Hindlimb muscle (tissue), 1 donor: ENCODE measurements around the gene SAP25. TPM values are rescaled to one million over a fixed set of nuclear protein-coding genes. Genes with fewer than 3 reads are reported as not detected.

Experiments
- DNase-seq: peaks from one replicate; pipeline ENCODE4 v3.0.0-alpha.2; 2013
- polyA plus RNA-seq: library from polyadenylated mRNA; unstranded; fragments of 120-200 nt; gene quantifications from one replicate; pipeline ENCODE4 v1.2.1, GENCODE V29; 2013; ENCODE audit not compliant: insufficient read length

Gene SAP25
- polyA plus RNA-seq, 1 donor: 3.5 TPM

DNA sequence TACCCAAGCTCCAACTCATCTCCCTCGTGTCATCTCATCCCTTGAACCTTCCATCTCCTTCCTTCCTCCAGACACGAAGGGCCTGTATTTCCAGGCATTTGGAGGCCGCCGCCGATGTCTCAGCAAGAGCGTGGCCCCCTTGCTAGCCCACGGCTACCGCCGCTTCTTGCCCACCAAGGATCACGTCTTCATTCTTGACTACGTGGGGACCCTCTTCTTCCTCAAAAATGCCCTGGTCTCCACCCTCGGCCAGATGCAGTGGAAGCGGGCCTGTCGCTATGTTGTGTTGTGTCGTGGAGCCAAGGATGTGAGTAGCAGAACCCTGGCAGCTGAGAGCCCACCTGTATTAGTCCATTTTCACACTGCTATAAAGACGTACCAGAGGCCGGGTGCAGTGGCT is 17.9 kb upstream of the SAP25 start:
- DNase-seq: no peak

DNA sequence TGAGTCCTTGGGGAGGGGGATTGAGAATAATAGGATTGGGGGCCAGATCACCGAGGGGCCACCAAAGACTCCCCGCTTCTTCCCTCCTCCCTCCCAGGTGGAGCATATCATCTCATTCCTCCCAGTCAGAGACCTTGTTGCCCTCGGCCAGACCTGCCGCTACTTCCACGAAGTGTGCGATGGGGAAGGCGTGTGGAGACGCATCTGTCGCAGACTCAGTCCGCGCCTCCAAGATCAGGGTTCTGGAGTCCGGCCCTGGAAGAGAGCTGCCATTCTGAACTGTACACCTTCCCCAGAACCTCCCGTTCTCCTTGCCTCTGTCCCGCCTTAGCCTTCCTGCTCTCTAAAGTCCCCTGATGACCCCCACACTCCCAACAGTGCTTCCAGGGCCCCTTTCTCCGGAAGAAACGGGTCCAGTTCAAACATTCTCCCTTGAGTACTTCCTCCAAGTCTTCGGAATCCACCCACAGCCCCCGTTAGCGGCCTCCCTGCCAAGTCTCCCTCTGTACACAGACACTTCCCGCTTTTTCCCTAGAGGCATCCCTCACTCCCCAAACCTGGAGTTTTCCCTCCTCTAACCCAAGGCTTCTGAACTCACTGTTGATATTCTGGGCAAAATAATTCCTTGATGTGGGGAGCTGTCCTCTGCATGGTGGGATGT is 16.5 kb upstream of the SAP25 start:
- no peak for DNase-seq

DNA sequence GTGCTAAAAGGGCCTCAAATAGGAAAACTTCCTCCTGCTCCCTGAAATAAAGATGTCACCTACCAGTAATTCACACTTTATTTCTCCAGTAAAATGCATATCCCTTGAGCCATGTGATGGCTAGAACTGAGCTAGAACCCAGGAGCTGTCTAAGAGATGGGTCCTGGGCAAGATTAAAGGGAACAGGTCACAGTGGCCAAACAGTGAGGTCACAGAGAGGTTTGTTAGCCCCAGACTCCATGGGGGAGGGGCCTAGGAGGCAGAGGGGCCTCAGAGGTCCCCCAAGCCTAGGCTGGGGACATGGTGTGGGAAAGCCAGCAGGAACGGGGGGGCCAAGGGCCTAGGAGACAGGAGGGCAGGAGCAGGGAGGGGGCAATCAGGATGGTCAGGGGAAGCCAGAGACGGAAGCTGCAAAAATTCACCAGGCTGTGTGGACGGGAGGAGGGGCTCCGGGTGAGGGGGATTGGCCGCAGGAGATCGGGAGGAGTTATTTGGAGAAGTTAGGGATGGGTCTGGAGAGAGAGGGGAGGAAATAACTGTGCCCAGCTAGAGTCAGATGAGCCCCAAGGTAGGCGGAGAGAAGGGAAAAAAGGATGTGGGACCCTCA is 15.7 kb upstream of the SAP25 start:
- DNase-seq: no peak

DNA sequence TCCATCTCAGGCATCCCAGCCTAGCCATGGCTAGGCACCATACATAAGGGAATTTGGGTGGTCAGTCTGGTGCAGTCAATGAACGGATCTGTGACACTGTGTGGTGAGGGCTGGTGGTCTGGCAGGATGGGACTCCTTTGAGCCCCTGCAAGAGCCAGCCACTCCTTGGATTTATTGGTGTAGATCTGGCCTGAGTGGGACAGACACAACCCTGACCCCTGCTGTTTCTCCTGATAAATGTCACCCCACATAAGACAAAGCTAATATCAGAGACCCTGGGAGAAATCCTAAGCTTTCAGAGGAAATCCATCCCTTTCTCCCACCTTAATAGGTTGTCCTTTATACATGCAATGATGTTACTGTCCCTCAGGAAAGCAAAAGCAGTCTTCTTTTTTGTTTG is 14.7 kb upstream of the SAP25 start:
- DNase-seq: no peak

DNA sequence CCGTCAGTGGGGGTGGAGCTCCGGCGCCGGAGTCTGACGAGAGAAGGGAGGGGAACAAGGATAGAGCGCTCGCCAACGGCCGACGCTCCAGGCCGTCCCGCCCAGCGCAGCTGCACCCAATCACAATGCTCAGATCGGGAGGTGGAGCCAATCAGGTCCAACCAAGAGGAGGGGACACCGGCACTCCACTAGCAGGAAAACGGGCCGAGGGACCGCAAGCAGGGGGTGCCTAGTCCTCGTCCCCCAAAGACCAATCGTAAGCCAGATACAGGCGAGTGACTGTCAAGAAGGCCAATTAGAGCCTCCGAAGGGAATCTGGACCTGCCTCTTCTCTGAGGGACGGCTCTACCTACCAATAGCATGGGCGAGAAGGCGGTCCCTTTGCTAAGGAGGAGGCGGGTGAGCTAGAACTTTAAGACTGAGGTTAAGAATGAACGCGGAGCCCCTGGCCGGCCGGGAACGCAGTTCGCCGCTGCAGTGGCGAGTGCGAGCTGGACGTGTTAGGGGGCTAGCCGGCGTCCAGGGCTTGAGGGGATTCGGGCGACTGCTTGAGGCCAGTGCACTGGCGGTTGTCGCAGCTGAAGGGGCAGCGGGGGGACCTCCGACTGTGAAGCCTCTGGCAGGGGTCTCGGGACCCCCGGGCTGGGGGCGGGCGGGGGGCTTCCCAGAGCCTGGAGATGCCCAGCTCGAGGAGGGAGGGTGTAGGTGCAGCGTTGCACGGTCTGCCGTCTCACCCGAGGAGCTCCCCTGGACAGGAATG is 12.7 kb upstream of the SAP25 start, which contains the start of gene FBXO24:
TSS of gene FBXO24 (plus strand) at position 63 of the 760 bp plus-strand sequence. CDS start at position 361, 298 bp downstream.
- peak; percentile 100 for DNase-seq

DNA sequence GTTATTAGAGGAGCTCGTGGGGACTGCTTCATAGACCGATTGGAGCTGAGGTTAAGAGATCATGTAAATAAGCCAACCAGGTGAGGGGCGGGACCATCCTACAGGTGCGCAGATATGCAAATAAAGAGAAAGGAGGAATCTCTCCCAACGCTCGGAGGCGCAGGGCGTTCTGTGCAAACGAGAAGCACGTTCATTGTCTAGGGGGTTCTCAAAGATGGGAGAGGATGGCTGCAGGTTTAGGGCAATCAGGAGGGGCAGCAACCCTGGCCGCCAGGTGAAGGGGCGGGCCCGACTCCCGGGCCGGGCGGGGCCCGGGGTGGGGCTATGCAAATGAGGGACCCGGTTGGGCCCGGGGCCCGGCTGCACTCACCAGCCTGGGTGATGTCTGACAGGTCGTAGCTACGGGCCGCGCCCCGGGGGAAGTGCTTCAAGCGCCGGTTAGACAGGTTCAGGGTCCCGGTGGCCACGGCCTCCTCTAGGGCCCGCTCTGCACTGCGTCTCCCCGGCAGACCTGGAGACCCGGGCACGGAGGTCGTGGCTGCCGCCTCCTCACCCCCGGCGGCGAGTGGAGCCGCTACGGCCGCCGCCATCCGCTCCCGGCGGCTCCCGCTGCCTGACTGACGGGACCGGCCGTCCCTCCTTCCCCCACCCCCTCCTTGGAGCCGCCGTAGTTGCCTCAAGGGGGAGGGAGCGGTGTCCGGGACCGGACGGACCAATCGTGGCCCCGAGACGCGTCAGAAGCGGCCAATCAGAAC is 12.0 kb upstream of the SAP25 start, which contains the start of gene LRCH4:
TSS of gene LRCH4 (minus strand) at position 619 of the 755 bp plus-strand sequence. CDS start at position 590, 29 bp downstream.
- no peak for DNase-seq

DNA sequence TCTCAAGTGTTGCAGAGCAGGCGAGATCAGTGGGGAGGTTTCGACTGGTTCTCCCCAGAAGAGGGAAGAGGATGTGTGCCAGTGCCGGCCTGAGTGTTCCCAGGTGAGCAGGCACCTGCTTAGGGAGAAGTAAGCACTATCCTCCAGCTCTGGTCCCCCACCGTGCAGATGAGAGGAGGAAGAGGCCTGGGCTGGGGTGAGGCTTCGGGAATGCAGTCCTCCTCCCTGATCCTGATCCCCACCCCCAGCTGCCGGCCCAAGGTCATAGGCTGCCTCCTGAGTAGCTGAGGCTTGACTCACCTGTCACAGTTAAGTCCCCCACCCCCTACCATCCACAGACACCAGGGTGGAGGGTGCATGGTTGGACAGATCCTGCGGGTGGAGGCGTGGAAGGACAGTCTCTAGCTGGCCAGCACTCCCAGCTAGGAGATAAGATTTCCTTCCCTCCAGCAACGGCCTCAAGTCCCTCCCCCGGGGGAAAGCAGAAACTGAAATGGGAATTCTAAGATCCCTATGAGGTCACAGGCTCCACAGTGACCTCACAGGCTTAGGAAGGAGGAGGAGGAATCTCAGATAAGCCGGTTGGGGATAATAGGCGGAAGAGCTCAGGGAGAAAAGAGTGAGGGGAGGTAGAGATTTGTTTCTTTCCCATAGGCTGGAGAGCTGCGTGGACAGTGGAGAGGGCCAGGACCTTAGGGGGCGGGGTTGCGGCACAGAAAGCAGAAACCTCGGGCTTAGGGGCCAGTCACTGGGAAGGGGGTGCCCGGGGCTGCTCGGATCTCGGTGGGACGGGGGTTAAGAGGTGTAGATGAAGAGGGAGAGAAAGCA is 11.2 kb upstream of the SAP25 start:
- DNase-seq: no peak

DNA sequence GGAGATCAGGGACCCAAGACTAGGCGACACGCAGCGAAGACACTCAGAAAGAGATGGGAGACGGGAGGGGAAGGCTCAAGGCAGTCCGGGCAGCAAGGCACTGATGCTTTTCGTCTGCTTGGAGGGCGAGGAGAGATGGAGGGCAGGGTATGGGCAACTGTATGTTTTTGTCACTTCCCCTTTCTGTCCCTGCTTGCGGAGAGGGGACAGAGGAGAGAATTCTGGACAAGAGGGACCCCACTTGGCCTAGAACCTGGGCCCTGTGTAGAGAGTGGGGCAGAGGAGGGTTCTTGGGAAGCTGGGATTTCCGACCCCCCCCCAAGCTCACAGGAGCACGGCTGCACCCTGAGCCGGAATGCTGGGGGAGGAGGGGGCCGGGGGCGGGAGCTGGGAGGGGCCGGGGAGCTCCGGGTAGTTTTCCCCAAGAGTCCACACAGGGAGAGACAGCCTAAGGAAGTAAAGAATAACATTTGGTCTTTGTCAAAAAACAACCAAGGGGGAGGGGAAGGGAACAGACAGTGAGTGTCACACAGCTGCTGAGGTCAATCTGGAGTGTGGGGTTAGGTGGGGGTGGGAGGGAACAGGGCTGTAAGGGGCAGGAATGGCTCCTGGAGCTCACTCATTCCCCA is 10.5 kb upstream of the SAP25 start:
- DNase-seq: no peak

DNA sequence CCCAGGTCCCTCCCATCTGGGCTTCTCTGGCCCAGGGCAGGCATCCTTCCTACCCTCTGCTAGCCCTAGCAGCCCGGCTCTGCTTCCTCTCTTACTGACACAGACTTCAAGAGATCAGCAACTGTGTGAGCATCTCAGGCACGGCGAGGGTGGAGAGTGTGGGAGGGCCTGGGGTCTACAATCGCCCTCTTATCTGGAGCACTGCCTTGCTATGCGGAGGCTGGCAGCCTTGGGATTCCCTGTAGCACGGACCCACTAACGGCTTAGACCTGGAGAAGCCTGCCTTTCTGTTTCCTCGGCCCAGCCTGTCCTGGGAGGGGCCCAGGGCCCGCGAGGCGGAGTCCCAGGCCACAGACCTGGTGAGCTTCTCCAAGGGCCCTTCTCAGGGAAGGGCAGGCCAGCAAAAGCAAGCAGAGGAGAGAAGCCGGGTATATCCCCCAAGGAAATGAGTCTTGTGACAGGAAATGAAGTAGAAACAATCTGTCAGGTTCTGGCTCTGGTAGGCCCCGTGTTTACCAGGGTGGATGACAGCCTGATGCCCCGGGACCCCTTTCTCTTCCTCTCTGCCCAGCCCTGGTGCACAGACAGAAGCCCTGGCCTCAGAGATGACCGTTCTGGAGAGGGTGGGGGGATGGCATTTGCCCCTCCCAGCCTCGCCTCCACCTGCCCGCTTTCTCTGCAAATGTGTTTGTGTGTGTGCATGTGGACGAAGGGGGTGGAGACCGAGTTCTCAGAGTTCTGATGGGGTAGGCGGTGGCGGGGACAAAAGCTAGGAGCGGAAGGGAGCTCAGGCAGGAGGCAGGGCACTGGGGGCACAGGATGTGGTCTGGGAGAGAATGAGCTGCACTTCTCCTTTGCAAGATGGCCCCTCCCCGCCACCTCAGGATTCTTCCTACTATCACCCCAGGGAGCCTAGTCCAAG is 9.7 kb upstream of the SAP25 start:
- no peak for DNase-seq

DNA sequence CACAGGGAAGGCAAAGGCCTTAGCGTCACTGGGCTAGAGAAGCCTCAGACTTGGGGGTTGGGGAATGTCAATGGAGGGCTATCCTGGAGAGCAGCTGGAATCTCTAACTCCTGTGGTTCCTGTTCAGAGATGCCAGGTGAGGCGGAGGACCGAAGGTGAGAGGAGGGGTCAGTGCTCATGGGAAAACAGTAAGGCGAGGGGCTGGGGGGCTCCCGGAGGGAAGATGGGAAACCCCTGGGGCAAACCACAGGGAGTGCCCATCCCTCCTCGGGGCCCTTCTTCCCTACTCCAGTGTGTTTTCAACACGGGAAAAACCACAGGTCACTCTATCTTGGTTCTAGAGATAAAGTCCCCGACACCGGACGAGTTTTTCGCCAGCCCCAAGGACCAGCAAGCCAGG is 8.9 kb upstream of the SAP25 start:
- no peak for DNase-seq

DNA sequence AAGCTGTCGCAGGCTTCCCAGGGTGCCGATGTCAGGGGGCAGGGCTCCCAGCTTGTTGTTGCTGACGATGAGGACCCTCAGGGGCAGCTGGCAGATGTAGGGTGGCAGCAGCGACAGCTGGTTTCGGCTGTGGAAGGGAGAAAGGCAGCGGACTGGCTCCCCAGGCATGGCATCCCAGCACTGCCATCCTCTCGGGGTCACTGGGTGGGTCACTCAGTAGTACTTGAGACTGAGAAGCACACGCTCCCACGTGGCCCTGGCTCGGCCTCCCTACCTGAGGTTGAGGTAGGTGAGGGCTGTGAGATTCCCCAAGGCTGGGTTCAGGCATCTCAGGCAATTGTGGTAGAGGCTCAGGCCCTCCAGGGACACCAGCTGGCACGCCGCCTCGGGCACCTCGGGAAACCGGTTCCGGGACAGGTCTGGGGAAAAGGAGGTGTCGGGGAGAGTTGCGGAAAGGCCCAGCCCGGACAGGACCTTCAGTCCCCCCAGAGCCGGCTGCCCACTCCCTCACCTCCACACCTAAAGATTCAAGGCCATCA is 8.4 kb upstream of the SAP25 start:
- DNase-seq: no peak

DNA sequence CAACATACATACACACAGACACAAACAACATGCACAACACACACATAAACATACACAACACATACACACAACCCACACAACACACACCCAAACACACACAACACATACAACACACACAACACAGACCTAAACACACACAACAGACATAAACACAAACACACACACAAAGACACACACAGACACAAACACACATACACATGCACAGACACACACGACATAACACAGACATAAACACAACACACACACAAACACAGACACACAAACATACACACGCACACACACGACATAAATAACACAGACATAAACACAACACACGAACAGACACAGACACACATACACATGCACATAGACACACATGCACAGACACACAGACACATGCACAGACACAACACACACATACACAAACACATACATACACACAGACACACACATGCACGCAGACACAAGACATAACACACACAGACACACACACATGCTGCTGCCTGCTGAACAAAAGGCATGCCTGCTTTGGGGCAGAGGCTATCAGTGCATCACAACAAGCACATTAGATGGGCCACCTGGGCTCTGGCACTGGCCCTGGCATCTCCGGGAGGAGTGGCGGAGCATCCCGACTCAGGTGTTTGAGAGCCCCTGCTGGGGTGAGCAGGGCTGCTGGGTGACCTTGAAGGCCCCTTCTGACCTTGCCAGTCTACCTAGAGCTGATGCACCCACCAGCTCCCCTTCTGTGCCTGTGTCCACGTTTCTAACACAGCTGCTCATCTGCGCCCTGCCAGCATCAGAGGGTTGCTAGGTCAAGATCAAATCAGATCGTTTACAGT is 7.0 kb upstream of the SAP25 start:
- no peak for DNase-seq

DNA sequence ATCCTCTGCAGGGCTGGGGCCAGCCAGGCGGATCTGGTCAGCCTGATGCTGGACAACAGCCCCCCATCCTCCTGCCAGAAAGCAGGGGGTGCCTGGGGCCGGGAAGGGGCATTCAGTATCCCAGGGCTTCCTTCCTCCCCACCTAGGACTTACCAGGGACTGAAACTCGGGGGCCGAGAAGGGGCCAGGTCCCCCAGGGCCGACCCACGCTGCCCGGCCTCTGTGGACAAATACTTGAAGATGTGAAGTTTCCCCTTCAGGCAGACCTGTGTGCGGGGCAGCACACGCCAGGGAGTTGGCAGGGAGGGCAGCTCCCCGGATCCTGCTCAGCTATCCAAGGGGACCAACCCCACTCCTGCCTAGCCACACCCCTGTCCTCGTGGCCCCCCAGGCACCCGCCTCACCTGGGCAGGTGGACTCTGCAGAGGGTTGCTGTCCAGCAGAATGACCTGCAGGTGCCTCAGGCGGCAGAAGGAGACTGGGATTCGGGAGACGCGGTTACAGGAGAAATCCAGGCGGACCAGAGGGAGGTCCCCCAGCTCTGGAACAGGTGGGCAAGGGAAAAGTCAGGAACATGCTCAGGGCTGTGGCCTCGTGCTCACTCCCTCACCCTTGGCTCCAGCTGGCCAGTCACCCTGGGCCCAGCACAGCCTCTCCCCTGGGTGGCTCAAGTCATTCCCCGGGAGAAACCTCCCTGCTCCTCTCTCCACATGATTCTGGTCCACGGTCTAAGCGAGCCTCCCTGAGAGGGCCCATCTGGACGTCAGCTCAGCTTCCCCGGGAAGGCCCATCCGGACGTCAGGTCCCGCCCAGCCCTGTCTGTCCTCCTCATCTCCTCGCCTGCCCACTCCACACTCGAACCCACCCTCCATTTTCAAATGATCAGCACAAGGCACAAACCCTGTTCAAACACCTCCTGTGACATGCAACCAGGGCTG is 4.8 kb upstream of the SAP25 start:
- DNase-seq: no peak

DNA sequence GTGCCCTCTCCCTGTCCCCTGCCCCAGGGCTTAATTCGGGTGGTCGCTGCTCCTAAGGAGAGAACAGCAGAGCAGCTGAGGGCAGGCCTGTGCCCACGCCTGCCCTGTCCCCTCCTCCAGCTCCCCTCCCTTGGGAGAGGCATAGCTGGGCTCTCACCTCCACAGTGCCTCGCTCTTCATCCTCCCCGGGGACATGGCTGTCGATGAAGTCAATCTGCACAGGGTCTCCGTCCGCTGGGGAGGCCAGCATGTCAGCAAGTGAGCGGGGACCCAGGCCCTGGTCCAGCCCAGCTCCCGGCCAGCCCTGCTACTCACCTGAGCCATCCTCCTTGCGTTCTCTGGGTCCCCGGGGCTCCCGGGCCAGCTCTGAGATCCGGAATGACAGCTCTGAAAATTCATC is 3.8 kb upstream of the SAP25 start:
- DNase-seq: no peak

DNA sequence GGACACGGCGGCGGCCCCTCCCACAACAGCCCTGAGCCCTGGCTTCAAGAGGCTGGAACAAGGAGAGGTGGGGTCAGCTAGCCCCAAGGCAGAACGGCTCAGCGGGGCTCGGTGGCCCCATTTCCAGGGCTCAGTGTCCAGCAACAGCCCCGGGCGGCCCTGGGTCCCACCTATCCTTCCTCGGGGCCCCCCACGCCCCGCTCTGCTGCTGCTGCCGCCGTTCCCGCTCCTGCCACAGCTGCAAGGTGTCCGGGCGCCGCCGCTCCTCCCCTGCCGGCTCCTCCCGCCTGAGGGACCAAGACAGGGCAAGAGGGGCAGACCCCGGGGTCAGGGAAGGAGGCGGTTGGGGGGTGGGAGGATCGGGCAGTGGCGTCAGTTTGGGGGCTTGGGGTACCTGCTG is 3.4 kb upstream of the SAP25 start:
- DNase-seq: no peak

DNA sequence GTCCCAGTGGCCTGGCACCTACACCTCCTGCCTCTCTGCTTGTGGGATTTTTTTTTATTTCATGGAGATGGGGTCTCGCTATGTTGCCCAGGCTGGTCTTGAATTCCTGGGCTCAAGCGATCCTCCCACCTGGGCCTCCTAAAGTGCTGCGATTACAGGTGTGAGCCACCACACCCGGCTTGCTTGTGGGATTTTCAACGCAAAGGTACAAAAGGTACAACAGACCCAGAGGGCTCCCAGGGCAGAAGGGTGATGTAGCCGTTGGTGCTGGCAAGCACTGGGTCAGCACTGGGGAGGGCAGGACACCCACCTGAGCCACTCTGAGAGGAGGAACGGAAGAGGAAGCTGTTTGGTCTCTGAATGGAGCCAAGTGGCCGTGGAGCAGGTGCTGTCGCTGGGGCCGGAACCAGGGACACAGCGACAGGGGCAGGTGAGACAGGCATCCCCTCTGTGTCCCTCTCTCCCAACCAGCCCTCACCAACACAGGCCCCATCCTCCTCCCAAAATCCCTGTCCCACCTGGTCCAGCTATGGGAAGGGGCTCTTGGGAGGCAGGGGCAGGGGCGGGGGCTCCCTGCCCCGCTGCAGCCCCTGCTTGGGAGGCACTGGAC is 2.8 kb upstream of the SAP25 start:
- no peak for DNase-seq

DNA sequence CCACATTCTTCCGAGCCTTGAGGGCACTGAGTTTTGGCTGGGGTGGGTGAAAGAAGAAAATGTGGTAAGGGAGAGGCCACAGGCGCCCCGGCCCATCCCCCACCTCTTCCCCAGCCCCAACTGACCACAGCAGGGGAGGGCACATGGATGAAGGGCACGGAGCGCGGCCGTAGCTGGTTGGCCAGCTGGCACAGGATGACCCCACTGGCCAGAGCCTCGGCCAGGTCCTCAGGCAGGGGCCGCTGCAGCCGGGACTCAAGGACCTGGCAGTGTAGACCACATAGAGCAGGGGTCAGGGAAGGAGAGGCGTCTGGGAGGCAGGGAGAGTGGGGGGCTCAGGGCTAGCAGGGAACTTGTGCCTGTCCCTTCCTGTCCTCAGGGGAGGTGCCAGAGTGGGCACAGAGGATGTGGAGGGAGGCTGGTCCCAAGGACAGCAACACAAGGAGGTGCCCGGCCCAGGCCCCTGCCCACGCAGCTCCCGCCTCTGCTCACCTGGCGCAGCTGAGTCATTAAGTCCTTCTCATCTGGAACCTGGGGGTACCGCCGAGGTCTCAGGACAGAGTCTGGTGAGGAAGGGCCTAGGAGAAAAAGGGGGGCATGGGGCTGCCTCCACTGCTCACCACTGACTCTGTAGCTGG is 2.2 kb upstream of the SAP25 start:
- no peak for DNase-seq
